Measurements from ENCODE around the gene HOXD11. TPM values are rescaled to one million over a fixed set of nuclear protein-coding genes. Genes with fewer than 3 reads are reported as not detected.

HOXD11 gene
- total RNA-seq, 1 experiment from 2014 or later: not detected

- no peak for TF ChIP-seq CTCF (IDR thresholded peaks at IDR 0.05; ENCODE audit: unreplicated experiment)
- peak; percentile 30 for DNase-seq
- H3K9me3 Mint-ChIP-seq (ENCODE audit: low read depth, unreplicated experiment): peaks cover 2% of the 10 kb centered on the region
- intact Hi-C loops (cut with micrococcal nuclease; ENCODE audit: unreplicated experiment): no loop called here
- peaks cover 8% of the 10 kb centered on the region for H3K4me1 Mint-ChIP-seq (ENCODE audit: low read depth, unreplicated experiment)
- peaks cover 27% of the 10 kb centered on the region for H3K27me3 Mint-ChIP-seq (ENCODE audit: unreplicated experiment)
- H3K4me3 Mint-ChIP-seq (ENCODE audit: low read depth, unreplicated experiment): peak overlapping the region; percentile 86
- peaks cover 15% of the 10 kb centered on the region for H3K36me3 Mint-ChIP-seq (ENCODE audit: insufficient read depth, unreplicated experiment)
- no peak overlapping the region for H3K27ac Mint-ChIP-seq (ENCODE audit: unreplicated experiment)
- BruUV-seq (replicated peaks): no TSS peak
- CTCF ChIA-PET: interaction anchor here (1.0 kb wide), 1 partner anchor 275 kb away, joined by 3 read pairs; no protein-coding TSS in a partner anchor
These were observed 26.3 kb upstream of the HOXD11 start for GRCh38 chr2:176080540-176081375.

- intact Hi-C loops (cut with micrococcal nuclease; ENCODE audit: unreplicated experiment): no loop called here
These were observed 25.7 kb upstream of the HOXD11 start for GRCh38 chr2:176081376-176081836.

GRCh38 chr2:176081837-176082524, 25.1 kb upstream of the HOXD11 start:
- TF ChIP-seq CTCF (IDR thresholded peaks at IDR 0.05; ENCODE audit: unreplicated experiment): no peak
- Mint-ChIP-seq H3K36me3 (ENCODE audit: insufficient read depth, unreplicated experiment) (peaks cover 15% of the 10 kb centered on the region), H3K9me3 (ENCODE audit: low read depth, unreplicated experiment) (peaks cover 2% of the 10 kb centered on the region), H3K27me3 (ENCODE audit: unreplicated experiment) (peaks cover 32% of the 10 kb centered on the region), H3K4me3 (ENCODE audit: low read depth, unreplicated experiment) (no peak overlapping the region), H3K27ac (ENCODE audit: unreplicated experiment) (no peak overlapping the region), H3K4me1 (ENCODE audit: low read depth, unreplicated experiment) (no peaks in the 10 kb centered on the region)
- CTCF ChIA-PET: no interaction called here
- no peak for DNase-seq
- BruUV-seq (replicated peaks): no TSS peak
- intact Hi-C loops (cut with micrococcal nuclease; ENCODE audit: unreplicated experiment): no loop called here

More at GRCh38 chr2:176081376-176081836, 25.7 kb upstream of the HOXD11 start:
- peaks cover 15% of the 10 kb centered on the region for H3K36me3 Mint-ChIP-seq (ENCODE audit: insufficient read depth, unreplicated experiment)
- no peak overlapping the region for H3K4me3 Mint-ChIP-seq (ENCODE audit: low read depth, unreplicated experiment)
- H3K4me1 Mint-ChIP-seq (ENCODE audit: low read depth, unreplicated experiment): peaks cover 5% of the 10 kb centered on the region
- CTCF ChIA-PET: interaction anchor here (1.0 kb wide), 1 partner anchor 276 kb away, joined by 3 read pairs; no protein-coding TSS in a partner anchor
- peaks cover 2% of the 10 kb centered on the region for H3K9me3 Mint-ChIP-seq (ENCODE audit: low read depth, unreplicated experiment)
- H3K27me3 Mint-ChIP-seq (ENCODE audit: unreplicated experiment): peaks cover 27% of the 10 kb centered on the region
- no peak overlapping the region for H3K27ac Mint-ChIP-seq (ENCODE audit: unreplicated experiment)
- no peak for TF ChIP-seq CTCF (IDR thresholded peaks at IDR 0.05; ENCODE audit: unreplicated experiment)
- no TSS peak for BruUV-seq (replicated peaks)
- DNase-seq: no peak

- CTCF ChIA-PET: no interaction called here
- Mint-ChIP-seq H3K9me3 (ENCODE audit: low read depth, unreplicated experiment) (peaks cover 2% of the 10 kb centered on the region), H3K4me3 (ENCODE audit: low read depth, unreplicated experiment) (no peak overlapping the region), H3K27ac (ENCODE audit: unreplicated experiment) (no peak overlapping the region), H3K27me3 (ENCODE audit: unreplicated experiment) (peaks cover 33% of the 10 kb centered on the region), H3K36me3 (ENCODE audit: insufficient read depth, unreplicated experiment) (peaks cover 15% of the 10 kb centered on the region), H3K4me1 (ENCODE audit: low read depth, unreplicated experiment) (no peaks in the 10 kb centered on the region)
- DNase-seq: no peak
- intact Hi-C loops (cut with micrococcal nuclease; ENCODE audit: unreplicated experiment): no loop called here
- no peak for TF ChIP-seq CTCF (IDR thresholded peaks at IDR 0.05; ENCODE audit: unreplicated experiment)
- BruUV-seq (replicated peaks): no TSS peak
These were observed 24.6 kb upstream of the HOXD11 start for GRCh38 chr2:176082525-176082823.
